ENCODE data around the gene TMEM101. TPM values are rescaled to one million over a fixed set of nuclear protein-coding genes. Genes with fewer than 3 reads are reported as not detected.

The TMEM101 gene
- total RNA-seq, 4 donors from 2014 or later = 1.5 to 76.1 (median 49.8) TPM

GRCh38 chr17:44012391-44012790, 2.4 kb downstream of the TMEM101 start:
- Histone ChIP-seq H3K9me3 (no peaks in the 10 kb centered on the region), H3K36me3 (no peaks in the 10 kb centered on the region), H3K4me3 (no peak overlapping the region), H3K27ac (no peak overlapping the region), H3K27me3 (no peaks in the 10 kb centered on the region), H3K4me1 (peaks cover 0 to 15% of the 10 kb centered on the region in 2 donors)
- DNase-seq = no peak
- intact Hi-C loops (cut with DNase I; ENCODE audit: low total_unique reads) = no loop called here
- no peak for TF ChIP-seq POLR2A (IDR thresholded peaks at IDR 0.05)
- no peak for TF ChIP-seq CTCF (IDR thresholded peaks at IDR 0.05)

GRCh38 chr17:44011876-44012275, 2.9 kb downstream of the TMEM101 start:
- Histone ChIP-seq H3K4me3 (no peak overlapping the region), H3K4me1 (peaks cover 0 to 19% of the 10 kb centered on the region in 2 donors), H3K27me3 (no peaks in the 10 kb centered on the region), H3K36me3 (no peaks in the 10 kb centered on the region), H3K9me3 (no peaks in the 10 kb centered on the region), H3K27ac (no peak overlapping the region)
- no peak for DNase-seq
- TF ChIP-seq POLR2A (IDR thresholded peaks at IDR 0.05) = no peak
- intact Hi-C loops (cut with DNase I; ENCODE audit: low total_unique reads) = no loop called here

GRCh38 chr17:44010966-44011647, 3.7 kb downstream of the TMEM101 start:
- Histone ChIP-seq H3K4me3 (no peak overlapping the region), H3K4me1 (peaks cover 0 to 19% of the 10 kb centered on the region in 2 donors), H3K27me3 (peaks cover 2 to 5% of the 10 kb centered on the region in 2 donors), H3K27ac (no peak overlapping the region), H3K9me3 (no peaks in the 10 kb centered on the region), H3K36me3 (no peaks in the 10 kb centered on the region)
- DNase-seq = no peak
- intact Hi-C loops (cut with DNase I; ENCODE audit: low total_unique reads) = no loop called here
- TF ChIP-seq POLR2A (IDR thresholded peaks at IDR 0.05) (no peak), CTCF (IDR thresholded peaks at IDR 0.05) (no peak)

- no peak for DNase-seq
- TF ChIP-seq CTCF (IDR thresholded peaks at IDR 0.05) (no peak), POLR2A (IDR thresholded peaks at IDR 0.05) (no peak)
- Histone ChIP-seq H3K27me3 (peaks cover 11 to 21% of the 10 kb centered on the region in 2 donors), H3K4me1 (peaks cover 0 to 27% of the 10 kb centered on the region in 2 donors), H3K4me3 (no peak overlapping the region), H3K9me3 (no peaks in the 10 kb centered on the region), H3K27ac (no peak overlapping the region), H3K36me3 (no peaks in the 10 kb centered on the region)
- intact Hi-C loops (cut with DNase I; ENCODE audit: low total_unique reads) = no loop called here
Measured at GRCh38 chr17:44008205-44008909, 6.4 kb downstream of the TMEM101 start.

- intact Hi-C loops (cut with DNase I; ENCODE audit: low total_unique reads) = no loop called here
- H3K4me1 ChIP-seq = peaks cover 0 to 27% of the 10 kb centered on the region in 2 donors
- TF ChIP-seq CTCF (IDR thresholded peaks at IDR 0.05) (no peak), POLR2A (IDR thresholded peaks at IDR 0.05) (no peak)
- DNase-seq = no peak
- peak overlapping the region; percentile 45 to 47 for H3K4me3 ChIP-seq
- peaks cover 11 to 21% of the 10 kb centered on the region in 2 donors for H3K27me3 ChIP-seq
- peak overlapping the region in 1 of 2 donors; percentile 29 for H3K27ac ChIP-seq
- H3K9me3 ChIP-seq = no peaks in the 10 kb centered on the region
- H3K36me3 ChIP-seq = no peaks in the 10 kb centered on the region
Measured at GRCh38 chr17:44007346-44008204, 7.2 kb downstream of the TMEM101 start.
